22Rv1 (cell line): ENCODE results near the gene IQSEC3.

Experiments
- CTCF ChIP-seq: fragments of 450-650 bp; IDR thresholded peaks from 2 replicates; pipeline ENCODE4 v1.5.1; 2017; ENCODE audit warnings: mild to moderate bottlenecking
- ZFX ChIP-seq: fragments of 450-650 bp; IDR thresholded peaks from 2 replicates; pipeline ENCODE4 v1.6.1; 2017; ENCODE audit warnings: antibody characterized with exemption, borderline replicate concordance

GRCh38 chr12:180445-180844, 113.9 kb downstream of the IQSEC3 start:
- TF ChIP-seq CTCF = no peak
- no peak for TF ChIP-seq ZFX
